OCI-LY7 (cell line): ENCODE data around the gene C16orf78.

Experiments used
- EZH2phosphoT487 ChIP-seq: fragments of 200-600 bp; sonication (generic); IDR thresholded peaks from 2 replicates; pipeline ENCODE4 v1.6.1; 2018; ENCODE audit warnings: low read depth, borderline replicate concordance, mild to moderate bottlenecking, mixed run types, antibody characterized with exemption, low read length, moderate library complexity, mixed read lengths
- TF ChIP-seq, protein P1 (sequence below): fragments of 200-600 bp; sonication (generic); conservative IDR thresholded peaks from 2 replicates; pipeline ENCODE4 v1.5.1; 2014; ENCODE audit warnings: mild to moderate bottlenecking, antibody characterized with exemption, low read length, moderate library complexity, mixed read lengths

DNA sequence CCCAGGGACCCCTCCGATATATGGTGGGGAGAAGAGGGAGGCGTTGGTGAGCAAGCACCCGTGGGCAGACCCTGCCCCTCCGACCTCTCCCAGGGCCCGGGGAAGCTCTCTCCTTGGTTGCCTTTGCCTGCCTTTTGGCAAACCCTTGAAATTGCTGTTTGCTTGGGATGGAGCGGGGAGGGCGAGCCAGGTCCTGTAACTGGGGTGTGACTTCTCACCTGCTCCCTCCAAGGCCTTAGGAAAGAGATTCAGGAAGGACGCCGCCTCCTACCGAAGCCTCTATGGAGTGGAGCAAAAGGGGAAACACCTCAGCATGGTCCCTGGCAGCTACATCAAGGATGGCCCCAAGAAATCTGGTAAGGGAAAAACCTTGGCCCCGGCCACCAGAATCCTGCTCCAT, 4.6 kb downstream of the C16orf78 start:
- TF ChIP-seq, protein P1, sequence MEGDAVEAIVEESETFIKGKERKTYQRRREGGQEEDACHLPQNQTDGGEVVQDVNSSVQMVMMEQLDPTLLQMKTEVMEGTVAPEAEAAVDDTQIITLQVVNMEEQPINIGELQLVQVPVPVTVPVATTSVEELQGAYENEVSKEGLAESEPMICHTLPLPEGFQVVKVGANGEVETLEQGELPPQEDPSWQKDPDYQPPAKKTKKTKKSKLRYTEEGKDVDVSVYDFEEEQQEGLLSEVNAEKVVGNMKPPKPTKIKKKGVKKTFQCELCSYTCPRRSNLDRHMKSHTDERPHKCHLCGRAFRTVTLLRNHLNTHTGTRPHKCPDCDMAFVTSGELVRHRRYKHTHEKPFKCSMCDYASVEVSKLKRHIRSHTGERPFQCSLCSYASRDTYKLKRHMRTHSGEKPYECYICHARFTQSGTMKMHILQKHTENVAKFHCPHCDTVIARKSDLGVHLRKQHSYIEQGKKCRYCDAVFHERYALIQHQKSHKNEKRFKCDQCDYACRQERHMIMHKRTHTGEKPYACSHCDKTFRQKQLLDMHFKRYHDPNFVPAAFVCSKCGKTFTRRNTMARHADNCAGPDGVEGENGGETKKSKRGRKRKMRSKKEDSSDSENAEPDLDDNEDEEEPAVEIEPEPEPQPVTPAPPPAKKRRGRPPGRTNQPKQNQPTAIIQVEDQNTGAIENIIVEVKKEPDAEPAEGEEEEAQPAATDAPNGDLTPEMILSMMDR: no peak
- no peak for TF ChIP-seq EZH2phosphoT487
